Subcutaneous adipose tissue (tissue), 4 donors: ENCODE measurements around the gene LIPC. TPM values are rescaled to one million over a fixed set of nuclear protein-coding genes. Genes with fewer than 3 reads are reported as not detected.

Experiments used
- CTCF ChIP-seq: fragments of 450-650 bp; IDR thresholded peaks from one replicate; pipeline ENCODE4 v1.5.1; 2016; ENCODE audit warnings: low read depth, mild to moderate bottlenecking, control low read depth, antibody characterized with exemption, moderate library complexity
- total RNA-seq, 4 donors: library from RNA; depleted of rRNA; stranded (reverse); fragments of >200 nt; gene quantifications; one replicate each; pipeline ENCODE4 v1.1.0, GENCODE V29; 2016

Gene LIPC
- total RNA-seq, 4 donors from 2014 or later = 0.44 to 0.51 TPM; not detected in 2

GRCh38 chr15:58390118-58390517 is 41.7 kb upstream of the LIPC start:
- TF ChIP-seq CTCF = no peak

GRCh38 chr15:58390655-58391054 is 41.1 kb upstream of the LIPC start:
- TF ChIP-seq CTCF = no peak

- no peak for TF ChIP-seq CTCF
Measured at GRCh38 chr15:58391088-58391487, 40.7 kb upstream of the LIPC start.

- TF ChIP-seq CTCF = no peak
Measured at GRCh38 chr15:58392141-58392540, 39.6 kb upstream of the LIPC start.

- no peak for TF ChIP-seq CTCF
Measured at GRCh38 chr15:58392611-58393161, 39.1 kb upstream of the LIPC start.

- TF ChIP-seq CTCF = no peak
Measured at GRCh38 chr15:58393241-58393662, 38.5 kb upstream of the LIPC start.

- TF ChIP-seq CTCF = no peak
Measured at GRCh38 chr15:58396181-58396580, 35.6 kb upstream of the LIPC start.
